ENCODE measurements around the gene PSMB1. TPM values are rescaled to one million over a fixed set of nuclear protein-coding genes. Genes with fewer than 3 reads are reported as not detected.

PSMB1 gene
- total and polyA plus RNA-seq, 4 donors: 118 to 365 (median 228) TPM

DNA sequence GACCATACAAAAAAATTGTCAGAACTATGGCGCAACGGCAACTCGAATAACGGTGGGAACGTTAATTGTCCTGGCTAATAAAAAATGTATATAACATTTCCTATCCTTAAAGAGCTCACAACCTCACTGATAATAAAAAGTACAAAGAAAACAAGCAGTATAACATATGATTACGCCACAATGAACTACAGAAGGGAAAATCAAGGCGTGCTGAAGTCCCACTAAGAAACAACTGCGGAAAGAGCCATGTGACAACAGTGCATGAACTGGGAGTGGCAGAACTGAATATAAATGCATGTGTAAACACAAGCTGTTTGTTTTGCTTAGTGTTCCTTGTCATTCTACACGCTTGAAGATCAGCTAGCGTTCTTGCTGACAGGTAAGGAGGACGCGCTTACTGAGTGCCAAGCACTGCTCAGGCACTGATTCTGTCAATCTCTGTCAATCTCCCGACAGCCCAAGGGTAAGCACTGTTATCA lies 466 bp upstream of the PSMB1 start:
- TF ChIP-seq, protein P1, sequence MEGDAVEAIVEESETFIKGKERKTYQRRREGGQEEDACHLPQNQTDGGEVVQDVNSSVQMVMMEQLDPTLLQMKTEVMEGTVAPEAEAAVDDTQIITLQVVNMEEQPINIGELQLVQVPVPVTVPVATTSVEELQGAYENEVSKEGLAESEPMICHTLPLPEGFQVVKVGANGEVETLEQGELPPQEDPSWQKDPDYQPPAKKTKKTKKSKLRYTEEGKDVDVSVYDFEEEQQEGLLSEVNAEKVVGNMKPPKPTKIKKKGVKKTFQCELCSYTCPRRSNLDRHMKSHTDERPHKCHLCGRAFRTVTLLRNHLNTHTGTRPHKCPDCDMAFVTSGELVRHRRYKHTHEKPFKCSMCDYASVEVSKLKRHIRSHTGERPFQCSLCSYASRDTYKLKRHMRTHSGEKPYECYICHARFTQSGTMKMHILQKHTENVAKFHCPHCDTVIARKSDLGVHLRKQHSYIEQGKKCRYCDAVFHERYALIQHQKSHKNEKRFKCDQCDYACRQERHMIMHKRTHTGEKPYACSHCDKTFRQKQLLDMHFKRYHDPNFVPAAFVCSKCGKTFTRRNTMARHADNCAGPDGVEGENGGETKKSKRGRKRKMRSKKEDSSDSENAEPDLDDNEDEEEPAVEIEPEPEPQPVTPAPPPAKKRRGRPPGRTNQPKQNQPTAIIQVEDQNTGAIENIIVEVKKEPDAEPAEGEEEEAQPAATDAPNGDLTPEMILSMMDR (IDR thresholded peaks at IDR 0.05; ENCODE audit: control extremely low read depth, extremely low read depth): no peak
- peaks cover 2 to 12% (median 6%) of the 10 kb centered on the region in 4 donors for H3K36me3 ChIP-seq (ENCODE audit: control insufficient read depth in 4 of 4, insufficient read depth in 4 of 4, low read length in 4 of 4)
- peaks cover 1 to 26% (median 13%) of the 10 kb centered on the region in 5 donors for H3K4me1 ChIP-seq (ENCODE audit: control insufficient read depth in 5 of 5, insufficient read depth in 5 of 5, low read length in 5 of 5)
- peak overlapping the region in 1 of 2 donors; percentile 92 for H3K9ac ChIP-seq (ENCODE audit: insufficient read depth in 1 of 2, low read length in 2 of 2)
- WGBS, 2 donors: 0% methylated on average over 13 of the region's 13 CpGs
- H3K27ac ChIP-seq (ENCODE audit: low read depth in 1 of 2, low read length in 1 of 2): peak overlapping the region; percentile 71 to 75
- DNase-seq (peak in 2 of 3 donors; percentile 83 to 86), ATAC-seq (ENCODE audit: insufficient read depth, low FRiP score) (peak; percentile 44)
- H3K27me3 ChIP-seq (ENCODE audit: control insufficient read depth in 3 of 3, insufficient read depth in 3 of 3, low read length in 2 of 3): no peaks in the 10 kb centered on the region
- no peaks in the 10 kb centered on the region for H3K9me3 ChIP-seq (ENCODE audit: control insufficient read depth in 4 of 4, insufficient read depth in 3 of 4, low read length in 3 of 4)
- peak overlapping the region; percentile 85 for H3K4me3 ChIP-seq

GRCh38 chr6:170545405-170545804 lies 7.7 kb downstream of the PSMB1 start:
- no peak overlapping the region for H3K27ac ChIP-seq (ENCODE audit: low read depth in 1 of 2, low read length in 1 of 2)
- H3K9ac ChIP-seq (ENCODE audit: insufficient read depth in 1 of 2, low read length in 2 of 2): no peak overlapping the region
- DNase-seq (no peak), ATAC-seq (ENCODE audit: insufficient read depth, low FRiP score) (no peak)
- 36 to 47% methylated on average over 2 of the region's 2 CpGs for WGBS, 2 donors
- TF ChIP-seq, protein P1 (IDR thresholded peaks at IDR 0.05; ENCODE audit: control extremely low read depth, extremely low read depth): no peak
- H3K36me3 ChIP-seq (ENCODE audit: control insufficient read depth in 4 of 4, insufficient read depth in 4 of 4, low read length in 4 of 4): peaks cover 21 to 50% (median 41%) of the 10 kb centered on the region in 4 donors
- no peak overlapping the region for H3K4me3 ChIP-seq
- H3K27me3 ChIP-seq (ENCODE audit: control insufficient read depth in 3 of 3, insufficient read depth in 3 of 3, low read length in 2 of 3): no peaks in the 10 kb centered on the region
- peaks cover 0 to 11% (median 0%) of the 10 kb centered on the region in 5 donors for H3K4me1 ChIP-seq (ENCODE audit: control insufficient read depth in 5 of 5, insufficient read depth in 5 of 5, low read length in 5 of 5)
- no peaks in the 10 kb centered on the region for H3K9me3 ChIP-seq (ENCODE audit: control insufficient read depth in 4 of 4, insufficient read depth in 3 of 4, low read length in 3 of 4)

- H3K36me3 ChIP-seq (ENCODE audit: control insufficient read depth in 4 of 4, insufficient read depth in 4 of 4, low read length in 4 of 4): peaks cover 23 to 59% (median 42%) of the 10 kb centered on the region in 4 donors
- H3K27me3 ChIP-seq (ENCODE audit: control insufficient read depth in 3 of 3, insufficient read depth in 3 of 3, low read length in 2 of 3): no peaks in the 10 kb centered on the region
- no peak for DNase-seq
- no peak overlapping the region for H3K9ac ChIP-seq (ENCODE audit: insufficient read depth in 1 of 2, low read length in 2 of 2)
- WGBS, 2 donors: 91 to 98% methylated on average over 10 of the region's 10 CpGs
- no peak for ATAC-seq (ENCODE audit: insufficient read depth, low FRiP score)
- H3K4me1 ChIP-seq (ENCODE audit: control insufficient read depth in 5 of 5, insufficient read depth in 5 of 5, low read length in 5 of 5): peaks cover 0 to 4% (median 0%) of the 10 kb centered on the region in 5 donors
- no peak overlapping the region for H3K4me3 ChIP-seq
- no peaks in the 10 kb centered on the region for H3K9me3 ChIP-seq (ENCODE audit: control insufficient read depth in 4 of 4, insufficient read depth in 3 of 4, low read length in 3 of 4)
- H3K27ac ChIP-seq (ENCODE audit: low read depth in 1 of 2, low read length in 1 of 2): no peak overlapping the region
- TF ChIP-seq, protein P1 (IDR thresholded peaks at IDR 0.05; ENCODE audit: control extremely low read depth, extremely low read depth): no peak
Measured at GRCh38 chr6:170542031-170542719, 10.9 kb downstream of the PSMB1 start.

Data from lung (tissue), 12 donors.